ENCODE measurements around the gene POLH.

DNA sequence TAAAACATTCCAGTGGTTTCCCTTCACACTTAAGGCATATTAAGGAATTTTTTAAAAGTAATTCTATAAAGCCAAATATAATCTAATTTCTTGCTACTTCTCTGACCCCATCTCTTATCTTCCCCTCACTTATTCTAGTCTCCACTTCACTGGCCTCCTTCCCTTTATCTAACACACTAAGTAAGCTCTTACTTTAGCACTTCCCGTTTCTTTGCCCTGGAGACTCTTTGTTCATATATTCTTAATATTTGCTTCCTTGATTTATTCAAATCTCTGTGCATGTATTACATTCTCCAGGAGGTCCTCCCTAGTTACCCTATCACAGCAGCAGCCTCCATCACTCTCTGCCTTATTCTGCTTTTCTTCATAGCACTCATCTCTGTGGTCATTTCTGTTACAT lies 32.8 kb downstream of the POLH start:
- TF ChIP-seq SREBF1 (IDR thresholded peaks at IDR 0.05; ENCODE audit: borderline replicate concordance, low read depth, low read length) (no peak), ATF7 (IDR thresholded peaks at IDR 0.05) (no peak)
